Prostate gland (tissue), 2 donors: ENCODE measurements around the gene EPS8.

Source experiments
- CTCF ChIP-seq, 4 experiments: fragments of 200-600 bp in 2 of 4; fragments of 450-650 bp in 2 of 4; sonication (generic) in 2 of 4; IDR thresholded peaks; 1 replicate in 3 of 4; 2 replicates in 1 of 4; pipeline ENCODE4 v1.5.1; 2016 to 2019; ENCODE audit warnings: antibody characterized with exemption in 4 of 4, mild to moderate bottlenecking in 2 of 4, moderate library complexity in 2 of 4
- POLR2A ChIP-seq: fragments of 450-650 bp; IDR thresholded peaks from one replicate; pipeline ENCODE4 v1.6.1; 2016; ENCODE audit warnings: antibody characterized with exemption, mild to moderate bottlenecking
- POLR2AphosphoS5 ChIP-seq: sonication (generic); formaldehyde crosslinking; IDR thresholded peaks from one replicate; pipeline ENCODE4 v1.6.1; 2017; ENCODE audit warnings: antibody characterized with exemption

GRCh38 chr12:15707516-15708199 is 81.5 kb downstream of the EPS8 start:
- TF ChIP-seq CTCF (IDR thresholded peaks at IDR 0.05), result no peak
- TF ChIP-seq POLR2AphosphoS5, result no peak
- no peak for TF ChIP-seq POLR2A
